IMR-90 (cell line): ENCODE results near the gene ZNF782. TPM values are rescaled to one million over a fixed set of nuclear protein-coding genes. Genes with fewer than 3 reads are reported as not detected.

Experiments
- ATAC-seq: fragments of 200-7000 bp; cut with Tn5 transposase; 2 replicates; pipeline ENCODE4 v1.9.1; 2020; ENCODE audit warnings: low read depth, mild to moderate bottlenecking, moderate library complexity
- BruUV-seq: library from RNA; stranded (reverse); fragments of 400-500 nt; replicated peaks from 2 replicates; lab custom pipeline; 2021; lab: Mats Ljungman, UMichigan
- CTCF ChIA-PET: fragments of 300-600 bp; formaldehyde crosslinking; extraction: SDS; loops from one replicate; lab custom pipeline; 2021; ENCODE audit warnings: antibody characterized with exemption; lab: Yijun Ruan, JAX
- POLR2A ChIA-PET: fragments of 300-600 bp; sonication (Branson Sonifier 250); formaldehyde crosslinking; loops from one replicate; lab custom pipeline; 2022; ENCODE audit warnings: antibody characterized with exemption; ENCODE audit not compliant: unreplicated experiment; lab: Charles Lee
- DNase-seq: peaks from one replicate; pipeline ENCODE4 v3.0.0; 2013
- H2AFZ ChIP-seq: replicated peaks from 2 replicates; pipeline ENCODE3; 2013; ENCODE audit warnings: low read length, mild to moderate bottlenecking; ENCODE audit not compliant: poor library complexity
- H2AK5ac ChIP-seq: 2 replicates; pipeline ENCODE4 v1.6.1; 2013; ENCODE audit warnings: low read depth, low read length, inconsistent platforms
- H2AK9ac ChIP-seq: replicated peaks from 2 replicates; pipeline ENCODE3; 2013; ENCODE audit warnings: mild to moderate bottlenecking, low read depth, low read length, moderate library complexity; ENCODE audit not compliant: poor library complexity
- H2BK120ac ChIP-seq: 2 replicates; pipeline ENCODE4 v1.6.1; 2013; ENCODE audit warnings: low read depth, low read length, inconsistent platforms
- H2BK15ac ChIP-seq: 3 replicates; pipeline ENCODE4 v1.6.1; 2013; ENCODE audit warnings: low read depth, low read length, inconsistent platforms
- H2BK20ac ChIP-seq: 2 replicates; pipeline ENCODE4 v1.6.1; 2013; ENCODE audit warnings: low read depth, mild to moderate bottlenecking, inconsistent platforms, low read length, moderate library complexity
- H2BK5ac ChIP-seq: 2 replicates; pipeline ENCODE4 v1.6.1; 2013; ENCODE audit warnings: mild to moderate bottlenecking, low read depth, low read length, inconsistent platforms; ENCODE audit not compliant: poor library complexity, severe bottlenecking
- H3K14ac ChIP-seq: replicated peaks from 2 replicates; pipeline ENCODE4 v1.6.1; 2013; ENCODE audit warnings: low read depth, low read length, inconsistent platforms
- H3K18ac ChIP-seq: 2 replicates; pipeline ENCODE4 v1.6.1; 2013; ENCODE audit warnings: low read depth, low read length, control low read depth
- H3K23ac ChIP-seq: 2 replicates; pipeline ENCODE4 v1.6.1; 2013; ENCODE audit warnings: low read depth, low read length, inconsistent platforms
- H3K27ac ChIP-seq: 2 replicates; pipeline ENCODE4 v1.5.1; 2013; ENCODE audit warnings: mild to moderate bottlenecking, control low read depth, low read length; ENCODE audit not compliant: insufficient read depth
- H3K27me3 ChIP-seq: 2 replicates; pipeline ENCODE4 v1.6.1; 2013; ENCODE audit warnings: low read length; ENCODE audit not compliant: control insufficient read depth, insufficient read depth
- H3K36me3 ChIP-seq: 2 replicates; pipeline ENCODE4 v1.6.1; 2013; ENCODE audit warnings: low read length, mixed read lengths; ENCODE audit not compliant: control insufficient read depth, insufficient read depth
- H3K4ac ChIP-seq: 2 replicates; pipeline ENCODE4 v1.6.1; 2013; ENCODE audit warnings: low read depth, low read length, inconsistent platforms
- H3K4me1 ChIP-seq: 2 replicates; pipeline ENCODE4 v1.6.1; 2013; ENCODE audit warnings: low read length, mixed read lengths; ENCODE audit not compliant: control insufficient read depth, insufficient read depth
- H3K4me2 ChIP-seq: 2 replicates; pipeline ENCODE4 v1.6.1; 2013; ENCODE audit warnings: low read depth, mild to moderate bottlenecking, control low read depth, low read length, moderate library complexity
- H3K4me3 ChIP-seq: 2 replicates; pipeline ENCODE4 v1.5.1; 2013; ENCODE audit warnings: low read depth, mild to moderate bottlenecking, control low read depth, low read length, moderate library complexity; ENCODE audit not compliant: insufficient read depth
- H3K56ac ChIP-seq: 2 replicates; pipeline ENCODE4 v1.6.1; 2013; ENCODE audit warnings: low read length, inconsistent platforms; ENCODE audit not compliant: insufficient read depth; ENCODE audit errors: extremely low read depth
- H3K79me1 ChIP-seq, 2 experiments: 2 replicates each; pipeline ENCODE4 v1.6.1; 2013; ENCODE audit warnings: low read length in 2 of 2, inconsistent platforms in 1 of 2, low read depth in 1 of 2
- H3K9ac ChIP-seq: 2 replicates; pipeline ENCODE4 v1.6.1; 2013; ENCODE audit warnings: low read depth, low read length, control low read depth
- H3K9me1 ChIP-seq: 2 replicates; pipeline ENCODE4 v1.6.1; 2013; ENCODE audit warnings: low read length, inconsistent platforms; ENCODE audit not compliant: insufficient read depth
- H3K9me3 ChIP-seq: 2 replicates; pipeline ENCODE4 v1.6.1; 2013; ENCODE audit warnings: low read length; ENCODE audit not compliant: control insufficient read depth, insufficient read depth
- H4K20me1 ChIP-seq: 2 replicates; pipeline ENCODE4 v1.6.1; 2013; ENCODE audit warnings: low read length, inconsistent platforms; ENCODE audit not compliant: insufficient read depth
- H4K5ac ChIP-seq: 2 replicates; pipeline ENCODE4 v1.6.1; 2013; ENCODE audit warnings: mild to moderate bottlenecking, low read depth, low read length, control low read depth
- H4K8ac ChIP-seq, 2 experiments: 2 replicates each; pipeline ENCODE4 v1.6.1; 2013; ENCODE audit warnings: low read depth in 2 of 2, low read length in 2 of 2, control low read depth in 1 of 2, inconsistent platforms in 1 of 2
- H4K91ac ChIP-seq: 2 replicates; pipeline ENCODE4 v1.6.1; 2013; ENCODE audit warnings: low read depth, low read length, inconsistent platforms; ENCODE audit not compliant: insufficient read depth
- MAZ ChIP-seq: IDR thresholded peaks from 2 replicates; pipeline ENCODE4 v1.6.1; 2012; ENCODE audit warnings: low read depth, mild to moderate bottlenecking, low read length, improper control_type of control experiment, moderate library complexity, borderline replicate concordance
- WGBS, 2 experiments: methylation state at CpG; one replicate each; pipeline versions ENCODE4 v1.1.5 to v1.1.7; 2013; ENCODE audit warnings: missing lambda C conversion rate in 2 of 2; ENCODE audit not compliant: insufficient read length in 1 of 2; ENCODE audit errors: extremely low coverage in 2 of 2; 5-methylcytosine and 5-hydroxymethylcytosine counted together
- dilution Hi-C: fragments of 300-500 bp; cut with HindIII; formaldehyde crosslinking; loops from one replicate; pipeline ENCODE4 v1.14.3; 2018; ENCODE audit warnings: low sequenced_read_pairs; ENCODE audit not compliant: unreplicated experiment
- in situ Hi-C: fragments of 300-500 bp; cut with MboI; formaldehyde crosslinking; loops from 3 replicates; pipeline ENCODE4 v1.14.3; 2019; ENCODE audit warnings: low sequenced_read_pairs, inconsistent platforms, mixed read lengths
- intact Hi-C: fragments of 100-400 bp; cut with micrococcal nuclease; formaldehyde crosslinking; loops from 2 replicates; pipeline ENCODE4 v1.10.0; 2022
- polyA plus RNA-seq, 3 experiments: library from polyadenylated mRNA; depleted of rRNA; stranded (reverse); fragments of >200 nt; gene quantifications; 2 replicates each; pipeline ENCODE4 v1.2.3, GENCODE V29; 2012; ENCODE audit warnings: low replicate concordance in 1 of 3
- total RNA-seq: library from RNA; depleted of rRNA; stranded (reverse); fragments of >200 nt; gene quantifications from 2 replicates; pipeline ENCODE4 v1.2.3, GENCODE V29; 2012

The ZNF782 gene
- total and polyA plus RNA-seq, 2 of the 4 experiments (the other 2 are of a cell fraction): 0.86 to 4.3 TPM

DNA sequence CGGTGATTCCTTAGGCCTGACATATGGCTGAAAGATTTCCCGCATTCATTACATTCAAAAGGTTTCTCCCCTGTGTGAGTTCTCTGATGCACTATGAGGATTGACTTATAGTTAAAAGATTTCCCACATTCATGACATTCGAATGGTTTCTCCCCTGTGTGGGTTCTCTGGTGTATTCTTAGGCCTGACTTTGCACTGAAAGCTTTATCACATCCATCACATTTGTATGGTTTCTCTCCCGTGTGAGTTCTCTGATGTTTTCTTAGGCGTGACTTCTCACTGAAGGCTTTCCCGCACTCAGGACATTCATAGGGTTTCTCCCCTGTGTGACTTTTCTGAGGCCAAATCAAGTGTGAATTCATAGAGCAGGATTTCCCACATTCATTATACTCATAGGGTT is 35.8 kb downstream of the ZNF782 start:
- intact Hi-C loops: no loop called here
- in situ Hi-C loops: no loop called here
- H2BK5ac ChIP-seq: no peak overlapping the region
- no peak overlapping the region for H3K9ac ChIP-seq
- H2AFZ ChIP-seq: no peak overlapping the region
- H3K14ac ChIP-seq: no peak overlapping the region
- H3K27me3 ChIP-seq: no peaks in the 10 kb centered on the region
- H4K5ac ChIP-seq: no peak overlapping the region
- H3K4me3 ChIP-seq: no peak overlapping the region
- H3K79me1 ChIP-seq: no peaks in the 10 kb centered on the region
- no peak overlapping the region for H2AK5ac ChIP-seq
- no peak overlapping the region for H3K23ac ChIP-seq
- no CpG with 5 or more reads among the region's 6 CpGs for WGBS, 2 experiments
- dilution Hi-C loops: no loop called here
- H3K4ac ChIP-seq: no peak overlapping the region
- H2BK120ac ChIP-seq: no peak overlapping the region
- no peak overlapping the region; the same call in 1 of the 2 replicates for H3K56ac ChIP-seq
- no peaks in the 10 kb centered on the region for H4K20me1 ChIP-seq
- no peak overlapping the region for H2AK9ac ChIP-seq
- H3K9me3 ChIP-seq: peaks cover 49% of the 10 kb centered on the region
- H3K4me1 ChIP-seq: no peaks in the 10 kb centered on the region
- H2BK15ac ChIP-seq: no peak overlapping the region
- no peaks in the 10 kb centered on the region for H3K9me1 ChIP-seq
- no peak overlapping the region for H4K8ac ChIP-seq
- BruUV-seq: no TSS peak
- no peak overlapping the region for H3K4me2 ChIP-seq
- no peak overlapping the region for H3K18ac ChIP-seq
- POLR2A ChIA-PET: no interaction called here
- CTCF ChIA-PET: no interaction called here
- ATAC-seq (no peak), DNase-seq (no peak)
- H4K91ac ChIP-seq: no peak overlapping the region
- peaks cover 7% of the 10 kb centered on the region for H3K36me3 ChIP-seq
- no peak overlapping the region for H3K27ac ChIP-seq
- no peak overlapping the region for H2BK20ac ChIP-seq
- TF ChIP-seq MAZ: no peak
